CD14-positive monocyte (primary cell): ENCODE data around the gene CCRL2. TPM values are rescaled to one million over a fixed set of nuclear protein-coding genes. Genes with fewer than 3 reads are reported as not detected.

Source experiments
- DNase-seq, 3 donors: peaks; one replicate each; pipeline ENCODE4 v3.0.0-alpha.2; 2011 to 2022
- H2AFZ ChIP-seq: 2 replicates; pipeline ENCODE4 v1.6.0; 2012; ENCODE audit warnings: mild to moderate bottlenecking, low read depth, low read length, inconsistent platforms; ENCODE audit not compliant: insufficient read depth, poor library complexity, severe bottlenecking
- H3K27ac ChIP-seq, 2 donors: 1 replicate in 1 of 2; 2 replicates in 1 of 2; pipeline ENCODE4 v1.5.1; 2012 to 2013; ENCODE audit warnings: low read length in 2 of 2, control low read depth in 1 of 2, inconsistent platforms in 1 of 2, low read depth in 1 of 2, mild to moderate bottlenecking in 1 of 2
- H3K27me3 ChIP-seq, 2 donors: one replicate each; pipeline versions ENCODE4 v1.6.0 to v1.6.1; 2011 to 2013; ENCODE audit warnings: low read length in 2 of 2; ENCODE audit not compliant: control insufficient read depth in 2 of 2, insufficient read depth in 2 of 2
- H3K36me3 ChIP-seq, 2 donors: replicated peaks in 1 of 2; 1 replicate in 1 of 2; 2 replicates in 1 of 2; pipeline versions ENCODE4 v1.5.1 to v1.6.1; 2012 to 2013; ENCODE audit warnings: low read length in 2 of 2, control low read depth in 1 of 2, inconsistent platforms in 1 of 2, mild to moderate bottlenecking in 1 of 2; ENCODE audit not compliant: insufficient read depth in 2 of 2, control insufficient read depth in 1 of 2
- H3K4me1 ChIP-seq, 2 donors: 1 replicate in 1 of 2; 2 replicates in 1 of 2; pipeline versions ENCODE4 v1.5.1 to v1.6.1; 2012 to 2013; ENCODE audit warnings: low read length in 2 of 2, control low read depth in 1 of 2, inconsistent platforms in 1 of 2, mild to moderate bottlenecking in 1 of 2, moderate library complexity in 1 of 2; ENCODE audit not compliant: insufficient read depth in 2 of 2, control insufficient read depth in 1 of 2
- H3K4me2 ChIP-seq: replicated peaks from 2 replicates; pipeline ENCODE3; 2012; ENCODE audit warnings: low read length, moderate library complexity, mild to moderate bottlenecking; ENCODE audit not compliant: poor library complexity, severe bottlenecking; ENCODE audit errors: extremely low read depth
- H3K4me3 ChIP-seq, 3 experiments: fragments of 200-600 bp in 1 of 3; sonication (generic) in 1 of 3; replicated peaks in 1 of 3; 1 replicate in 2 of 3; 2 replicates in 1 of 3; pipeline ENCODE4 v1.5.1; 2011 to 2013; ENCODE audit warnings: low read length in 3 of 3, mild to moderate bottlenecking in 3 of 3, control low read depth in 2 of 3, low read depth in 2 of 3, inconsistent platforms in 1 of 3, moderate library complexity in 1 of 3
- H3K79me2 ChIP-seq: 2 replicates; pipeline ENCODE4 v1.6.0; 2012; ENCODE audit warnings: mild to moderate bottlenecking, control low read depth, inconsistent platforms, low read length, moderate library complexity; ENCODE audit not compliant: insufficient read depth
- H3K9ac ChIP-seq: 2 replicates; pipeline ENCODE4 v1.6.0; 2017; ENCODE audit warnings: low read length, mild to moderate bottlenecking; ENCODE audit not compliant: insufficient read depth, poor library complexity, severe bottlenecking
- H3K9me3 ChIP-seq, 2 donors: replicated peaks in 1 of 2; 1 replicate in 1 of 2; 2 replicates in 1 of 2; pipeline versions ENCODE4 v1.5.1 to v1.6.1; 2012 to 2013; ENCODE audit warnings: low read length in 2 of 2, control low read depth in 1 of 2; ENCODE audit not compliant: control insufficient read depth in 1 of 2, insufficient read depth in 1 of 2
- H4K20me1 ChIP-seq: 2 replicates; pipeline ENCODE4 v1.6.0; 2012; ENCODE audit warnings: mild to moderate bottlenecking, low read length, control low read depth, moderate library complexity; ENCODE audit not compliant: insufficient read depth
- H3K27ac Mint-ChIP-seq, 7 donors: one replicate each; pipeline ENCODE4 v1.8.0; 2020; ENCODE audit warnings: mild to moderate bottlenecking in 7 of 7, mixed read lengths in 7 of 7, moderate library complexity in 6 of 7, inconsistent platforms in 2 of 7
- H3K27me3 Mint-ChIP-seq, 3 donors: one replicate each; pipeline ENCODE4 v1.8.0; 2021 to 2022; ENCODE audit warnings: low read depth in 3 of 3, mild to moderate bottlenecking in 3 of 3, mixed read lengths in 3 of 3, moderate library complexity in 3 of 3, inconsistent platforms in 1 of 3
- H3K36me3 Mint-ChIP-seq, 2 donors: one replicate each; pipeline ENCODE4 v1.8.0; 2020; ENCODE audit warnings: mixed read lengths in 2 of 2, inconsistent platforms in 1 of 2, mild to moderate bottlenecking in 1 of 2
- H3K4me1 Mint-ChIP-seq: one replicate; pipeline ENCODE4 v1.8.0; 2020; ENCODE audit warnings: mild to moderate bottlenecking, mixed read lengths
- H3K4me3 Mint-ChIP-seq, 2 donors: one replicate each; pipeline ENCODE4 v1.8.0; 2020; ENCODE audit warnings: mild to moderate bottlenecking in 2 of 2, mixed read lengths in 2 of 2, moderate library complexity in 1 of 2
- H3K9me3 Mint-ChIP-seq, 7 donors: one replicate each; pipeline ENCODE4 v1.8.0; 2020 to 2022; ENCODE audit warnings: mixed read lengths in 7 of 7, mild to moderate bottlenecking in 6 of 7, moderate library complexity in 6 of 7, inconsistent platforms in 2 of 7
- CTCF ChIP-seq: fragments of 200-600 bp; IDR thresholded peaks from one replicate; pipeline ENCODE4 v1.8.0; 2022; ENCODE audit warnings: antibody characterized with exemption, mild to moderate bottlenecking
- WGBS: methylation state at CpG from one replicate; pipeline ENCODE4 v1.1.5; 2013; ENCODE audit warnings: missing lambda C conversion rate; ENCODE audit not compliant: insufficient coverage; 5-methylcytosine and 5-hydroxymethylcytosine counted together
- intact Hi-C, 2 donors: fragments of 100-400 bp; cut with micrococcal nuclease; formaldehyde crosslinking; loops; one replicate each; pipeline versions ENCODE4 v1.15.0 to v1.15.1; 2023
- polyA plus RNA-seq, 3 donors: library from polyadenylated mRNA; depleted of rRNA in 1 of 3; unstranded in 2 of 3; stranded (reverse) in 1 of 3; fragments of 300-500 nt in 2 of 3; fragments of >200 nt in 1 of 3; fragmentation: Illumina TruSeq in 2 of 3; gene quantifications; 1 replicate in 2 of 3; 2 replicates in 1 of 3; pipeline ENCODE4 v1.2.3, GENCODE V29; 2012 to 2021

The CCRL2 gene
- polyA plus RNA-seq, 3 donors: 10.2 to 15.3 (median 11.7) TPM

GRCh38 chr3:46397111-46397510 lies 9.9 kb upstream of the CCRL2 start:
- no peak for DNase-seq
- no peaks in the 10 kb centered on the region for H3K9me3 ChIP-seq
- no peaks in the 10 kb centered on the region for H3K79me2 ChIP-seq
- peak overlapping the region in 6 of 7 donors; percentile 23 to 88 (median 82) for H3K27ac Mint-ChIP-seq
- peaks cover 48 to 57% of the 10 kb centered on the region in 2 donors for H3K4me1 ChIP-seq
- H3K4me1 Mint-ChIP-seq: peaks cover 47% of the 10 kb centered on the region
- H3K36me3 Mint-ChIP-seq: peaks cover 0 to 5% of the 10 kb centered on the region in 2 donors
- no peak overlapping the region for H3K4me2 ChIP-seq
- WGBS: 100% methylated on average over 4 of the region's 7 CpGs
- H3K27me3 Mint-ChIP-seq: peaks cover 0 to 4% (median 0%) of the 10 kb centered on the region in 3 donors
- peak overlapping the region; percentile 58 for H2AFZ ChIP-seq
- peaks cover 0 to 2% (median 0%) of the 10 kb centered on the region in 7 donors for H3K9me3 Mint-ChIP-seq
- no peaks in the 10 kb centered on the region for H3K36me3 ChIP-seq
- no peak for TF ChIP-seq CTCF
- H4K20me1 ChIP-seq: no peaks in the 10 kb centered on the region
- no peak overlapping the region for H3K9ac ChIP-seq
- H3K4me3 Mint-ChIP-seq: no peak overlapping the region
- H3K27ac ChIP-seq: peak overlapping the region in 1 of 2 donors; percentile 70
- H3K4me3 ChIP-seq: no peak overlapping the region
- H3K27me3 ChIP-seq: no peaks in the 10 kb centered on the region
- intact Hi-C loops: no loop called here

GRCh38 chr3:46398186-46398955 lies 8.7 kb upstream of the CCRL2 start:
- Histone ChIP-seq H3K9me3 (no peaks in the 10 kb centered on the region), H3K36me3 (no peaks in the 10 kb centered on the region), H3K4me1 (peaks cover 41 to 50% of the 10 kb centered on the region in 2 donors), H4K20me1 (no peaks in the 10 kb centered on the region), H2AFZ (no peak overlapping the region), H3K27ac (no peak overlapping the region), H3K27me3 (no peaks in the 10 kb centered on the region), H3K9ac (no peak overlapping the region), H3K79me2 (no peaks in the 10 kb centered on the region), H3K4me3 (no peak overlapping the region), H3K4me2 (no peak overlapping the region)
- intact Hi-C loops: no loop called here
- 100% methylated on average over 3 of the region's 6 CpGs for WGBS
- H3K9me3 Mint-ChIP-seq: peaks cover 0 to 2% (median 0%) of the 10 kb centered on the region in 7 donors
- no peak overlapping the region for H3K27ac Mint-ChIP-seq
- H3K4me3 Mint-ChIP-seq: no peak overlapping the region
- DNase-seq: no peak
- TF ChIP-seq CTCF: no peak
- H3K36me3 Mint-ChIP-seq: peaks cover 0 to 5% of the 10 kb centered on the region in 2 donors
- no peaks in the 10 kb centered on the region for H3K27me3 Mint-ChIP-seq
- H3K4me1 Mint-ChIP-seq: peaks cover 39% of the 10 kb centered on the region
